CD4-positive, alpha-beta T cell treated with Interleukin-1 beta for 1 hour (primary cell): Measurements from ENCODE around the gene NPR3.

Source experiments
- DNase-seq, 2 donors: peaks; one replicate each; pipeline ENCODE4 v3.0.0-alpha.2; 2020 to 2022

The NPR3 gene

GRCh38 chr5:32710550-32711361, at the start of gene NPR3:
TSS of gene NPR3 (plus strand) at chr5:32711321. CDS start at chr5:32711777, 456 bp downstream.
- no peak for DNase-seq

GRCh38 chr5:32664523-32664922, 46.6 kb upstream of the NPR3 start:
- DNase-seq, result no peak

- DNase-seq, result no peak
Measured at GRCh38 chr5:32668552-32668951, 42.6 kb upstream of the NPR3 start.

GRCh38 chr5:32673272-32673671, 37.8 kb upstream of the NPR3 start:
- DNase-seq, result no peak

- no peak for DNase-seq
Measured at GRCh38 chr5:32677023-32677422, 34.1 kb upstream of the NPR3 start.

GRCh38 chr5:32678472-32678871, 32.6 kb upstream of the NPR3 start:
- DNase-seq, result no peak

GRCh38 chr5:32679218-32679617, 31.9 kb upstream of the NPR3 start:
- no peak for DNase-seq

- no peak for DNase-seq
Measured at GRCh38 chr5:32680183-32680582, 30.9 kb upstream of the NPR3 start.

- DNase-seq, result no peak
Measured at GRCh38 chr5:32683125-32683524, 28.0 kb upstream of the NPR3 start.

- DNase-seq, result no peak
Measured at GRCh38 chr5:32684260-32684659, 26.9 kb upstream of the NPR3 start.

- DNase-seq, result no peak
Measured at GRCh38 chr5:32686799-32687498, 24.2 kb upstream of the NPR3 start.

GRCh38 chr5:32687499-32687831, 23.7 kb upstream of the NPR3 start:
- DNase-seq, result no peak

- DNase-seq, result no peak
Measured at GRCh38 chr5:32690153-32690552, 21.0 kb upstream of the NPR3 start.

GRCh38 chr5:32690666-32691065, 20.5 kb upstream of the NPR3 start:
- no peak for DNase-seq

GRCh38 chr5:32692036-32692746, 18.9 kb upstream of the NPR3 start:
- no peak for DNase-seq

- DNase-seq, result no peak
Measured at GRCh38 chr5:32703957-32704356, 7.2 kb upstream of the NPR3 start.

GRCh38 chr5:32707418-32707997, 3.6 kb upstream of the NPR3 start:
- DNase-seq, result no peak

- DNase-seq, result no peak
Measured at GRCh38 chr5:32708949-32709348, 2.2 kb upstream of the NPR3 start.

GRCh38 chr5:32709750-32710549, 1.2 kb upstream of the NPR3 start:
- DNase-seq, result peak; percentile 14 to 29

GRCh38 chr5:32711362-32711680, 200 bp downstream of the NPR3 start:
- DNase-seq, result no peak

- DNase-seq, result no peak
Measured at GRCh38 chr5:32711681-32712480, 760 bp downstream of the NPR3 start.
